Natural killer cell treated with Interleukin-12 subunit alpha and Interleukin-12 subunit beta and Interleukin-15 and Interleukin-18, amount 100 ng/mL, for 72 hours (primary cell): ENCODE results near the gene GUCD1. TPM values are rescaled to one million over a fixed set of nuclear protein-coding genes. Genes with fewer than 3 reads are reported as not detected.

Experiments used
- ATAC-seq, 2 donors: fragments of 150-1000 bp; cut with Tn5 transposase in 1 of 2; sonication (Bioruptor Pico), chemical (Tn5 transposase) in 1 of 2; 2 replicates each; pipeline ENCODE4 v1.10.0; 2021
- DNase-seq: peaks from one replicate; pipeline ENCODE4 v3.0.0; 2022; ENCODE audit warnings: low spot score
- H3K27ac Mint-ChIP-seq, 2 donors: 1 replicate in 1 of 2; 2 replicates in 1 of 2; pipeline ENCODE4 v1.8.0; 2022; ENCODE audit warnings: mixed read lengths in 2 of 2, mild to moderate bottlenecking in 1 of 2, moderate library complexity in 1 of 2
- H3K27me3 Mint-ChIP-seq, 2 donors: 1 replicate in 1 of 2; 2 replicates in 1 of 2; pipeline ENCODE4 v1.8.0; 2022; ENCODE audit warnings: mixed read lengths in 2 of 2
- H3K36me3 Mint-ChIP-seq: one replicate; pipeline ENCODE4 v1.8.0; 2022; ENCODE audit warnings: mixed read lengths
- H3K4me1 Mint-ChIP-seq, 2 donors: 1 replicate in 1 of 2; 2 replicates in 1 of 2; pipeline ENCODE4 v1.8.0; 2022; ENCODE audit warnings: low read depth in 2 of 2, mixed read lengths in 2 of 2, mild to moderate bottlenecking in 1 of 2
- H3K4me3 Mint-ChIP-seq: one replicate; pipeline ENCODE4 v1.8.0; 2022; ENCODE audit warnings: mixed read lengths
- H3K9me3 Mint-ChIP-seq: 2 replicates; pipeline ENCODE4 v1.8.0; 2022; ENCODE audit warnings: mixed read lengths
- total RNA-seq, 2 donors: library from RNA; stranded (reverse); gene quantifications; one replicate each; pipeline ENCODE4 v1.2.3, GENCODE V29; 2022

Gene GUCD1
- total RNA-seq, 2 donors from 2014 or later, result 105 to 111 TPM

- Mint-ChIP-seq H3K36me3 (no peaks in the 10 kb centered on the region), H3K9me3 (no peaks in the 10 kb centered on the region), H3K27me3 (no peaks in the 10 kb centered on the region), H3K4me1 (no peaks in the 10 kb centered on the region), H3K27ac (no peak overlapping the region), H3K4me3 (no peak overlapping the region)
- ATAC-seq (no peak), DNase-seq (no peak)
These were observed 30.5 kb upstream of the GUCD1 start for GRCh38 chr22:24585461-24585860.

- Mint-ChIP-seq H3K4me1 (peaks cover 0 to 4% of the 10 kb centered on the region in 2 donors), H3K36me3 (no peaks in the 10 kb centered on the region), H3K27ac (no peak overlapping the region), H3K4me3 (no peak overlapping the region), H3K9me3 (no peaks in the 10 kb centered on the region), H3K27me3 (no peaks in the 10 kb centered on the region)
- DNase-seq (no peak), ATAC-seq (no peak)
These were observed 30.0 kb upstream of the GUCD1 start for GRCh38 chr22:24584871-24585411.

GRCh38 chr22:24584166-24584790 is 29.3 kb upstream of the GUCD1 start:
- Mint-ChIP-seq H3K4me1 (peaks cover 0 to 4% of the 10 kb centered on the region in 2 donors), H3K27ac (no peak overlapping the region), H3K4me3 (no peak overlapping the region), H3K27me3 (no peaks in the 10 kb centered on the region), H3K36me3 (no peaks in the 10 kb centered on the region), H3K9me3 (no peaks in the 10 kb centered on the region)
- no peak for DNase-seq
- ATAC-seq, result no peak

GRCh38 chr22:24583221-24584165 is 28.6 kb upstream of the GUCD1 start:
- Mint-ChIP-seq H3K4me1 (peaks cover 0 to 4% of the 10 kb centered on the region in 2 donors), H3K4me3 (no peak overlapping the region), H3K27ac (no peak overlapping the region), H3K9me3 (no peaks in the 10 kb centered on the region), H3K36me3 (no peaks in the 10 kb centered on the region), H3K27me3 (no peaks in the 10 kb centered on the region)
- ATAC-seq, result no peak
- DNase-seq, result no peak

- H3K9me3 Mint-ChIP-seq, result no peaks in the 10 kb centered on the region
- peaks cover 0 to 4% of the 10 kb centered on the region in 2 donors for H3K4me1 Mint-ChIP-seq
- H3K27ac Mint-ChIP-seq, result no peak overlapping the region
- H3K4me3 Mint-ChIP-seq, result no peak overlapping the region
- H3K27me3 Mint-ChIP-seq, result no peaks in the 10 kb centered on the region
- ATAC-seq (no peak), DNase-seq (no peak)
- no peaks in the 10 kb centered on the region for H3K36me3 Mint-ChIP-seq
These were observed 27.3 kb upstream of the GUCD1 start for GRCh38 chr22:24582056-24582814.

- ATAC-seq, result no peak
- Mint-ChIP-seq H3K9me3 (no peaks in the 10 kb centered on the region), H3K27me3 (no peaks in the 10 kb centered on the region), H3K4me1 (peaks cover 0 to 7% of the 10 kb centered on the region in 2 donors), H3K4me3 (no peak overlapping the region), H3K36me3 (peaks cover 6% of the 10 kb centered on the region), H3K27ac (no peak overlapping the region)
- DNase-seq, result no peak
These were observed 25.3 kb upstream of the GUCD1 start for GRCh38 chr22:24580276-24580675.

GRCh38 chr22:24579258-24579601 is 24.3 kb upstream of the GUCD1 start:
- no peaks in the 10 kb centered on the region for H3K27me3 Mint-ChIP-seq
- H3K4me1 Mint-ChIP-seq, result peaks cover 0 to 7% of the 10 kb centered on the region in 2 donors
- no peak for ATAC-seq
- H3K36me3 Mint-ChIP-seq, result peaks cover 17% of the 10 kb centered on the region
- DNase-seq, result no peak
- no peak overlapping the region for H3K27ac Mint-ChIP-seq
- H3K9me3 Mint-ChIP-seq, result no peaks in the 10 kb centered on the region
- no peak overlapping the region for H3K4me3 Mint-ChIP-seq

GRCh38 chr22:24578355-24579257 is 23.7 kb upstream of the GUCD1 start:
- no peak for ATAC-seq
- no peak overlapping the region for H3K4me3 Mint-ChIP-seq
- peaks cover 0 to 7% of the 10 kb centered on the region in 2 donors for H3K4me1 Mint-ChIP-seq

GRCh38 chr22:24576778-24577177 is 21.8 kb upstream of the GUCD1 start:
- no peaks in the 10 kb centered on the region for H3K9me3 Mint-ChIP-seq
- peaks cover 29% of the 10 kb centered on the region for H3K36me3 Mint-ChIP-seq
- no peak overlapping the region for H3K4me3 Mint-ChIP-seq
- H3K4me1 Mint-ChIP-seq, result peaks cover 0 to 7% of the 10 kb centered on the region in 2 donors
- no peaks in the 10 kb centered on the region for H3K27me3 Mint-ChIP-seq
- H3K27ac Mint-ChIP-seq, result peak overlapping the region in 1 of 2 donors; percentile 63
- ATAC-seq (no peak), DNase-seq (no peak)

More at GRCh38 chr22:24578355-24579257, 23.7 kb upstream of the GUCD1 start:
- Mint-ChIP-seq H3K9me3 (no peaks in the 10 kb centered on the region), H3K27me3 (no peaks in the 10 kb centered on the region), H3K27ac (no peak overlapping the region), H3K36me3 (peaks cover 17% of the 10 kb centered on the region)
- no peak for DNase-seq

- Mint-ChIP-seq H3K27me3 (no peaks in the 10 kb centered on the region), H3K9me3 (no peaks in the 10 kb centered on the region), H3K27ac (no peak overlapping the region), H3K36me3 (peaks cover 32% of the 10 kb centered on the region), H3K4me3 (no peak overlapping the region), H3K4me1 (peaks cover 6 to 8% of the 10 kb centered on the region in 2 donors)
- peak; percentile 56 for DNase-seq
- no peak for ATAC-seq
These were observed 16.3 kb upstream of the GUCD1 start for GRCh38 chr22:24571266-24571665.

GRCh38 chr22:24567668-24568067 is 12.7 kb upstream of the GUCD1 start:
- no peaks in the 10 kb centered on the region for H3K9me3 Mint-ChIP-seq
- no peak overlapping the region for H3K27ac Mint-ChIP-seq
- H3K4me3 Mint-ChIP-seq, result no peak overlapping the region
- H3K36me3 Mint-ChIP-seq, result peaks cover 13% of the 10 kb centered on the region
- no peaks in the 10 kb centered on the region for H3K27me3 Mint-ChIP-seq
- no peak for ATAC-seq
- no peak for DNase-seq
- H3K4me1 Mint-ChIP-seq, result peaks cover 24 to 27% of the 10 kb centered on the region in 2 donors

- H3K27me3 Mint-ChIP-seq, result no peaks in the 10 kb centered on the region
- ATAC-seq (no peak), DNase-seq (no peak)
- no peak overlapping the region for H3K4me3 Mint-ChIP-seq
- H3K27ac Mint-ChIP-seq, result peak overlapping the region in 1 of 2 donors; percentile 34
- H3K4me1 Mint-ChIP-seq, result peaks cover 25 to 29% of the 10 kb centered on the region in 2 donors
- H3K9me3 Mint-ChIP-seq, result no peaks in the 10 kb centered on the region
- H3K36me3 Mint-ChIP-seq, result peaks cover 10% of the 10 kb centered on the region
These were observed 12.1 kb upstream of the GUCD1 start for GRCh38 chr22:24566899-24567511.
